HUES6 (cell line): ENCODE results near the gene GABRR3.
"Not testable (repeated sequence)": the region's sequence is repeated elsewhere in the genome, so short reads cannot be mapped to it uniquely, and the experiment has no call there.

Experiments used
- H3K27ac ChIP-seq: 2 replicates; pipeline ENCODE4 v1.7.0; 2013; ENCODE audit warnings: low read depth, mild to moderate bottlenecking, low read length, inconsistent platforms
- H3K27me3 ChIP-seq: 2 replicates; pipeline ENCODE4 v1.6.1; 2013; ENCODE audit warnings: low read length; ENCODE audit not compliant: control insufficient read depth, insufficient read depth
- H3K36me3 ChIP-seq: 2 replicates; pipeline ENCODE4 v1.6.1; 2013; ENCODE audit warnings: low read length; ENCODE audit not compliant: control insufficient read depth, insufficient read depth
- H3K4me1 ChIP-seq: 2 replicates; pipeline ENCODE4 v1.6.1; 2013; ENCODE audit warnings: low read length; ENCODE audit not compliant: control insufficient read depth, insufficient read depth
- H3K4me3 ChIP-seq: 2 replicates; pipeline ENCODE4 v1.5.1; 2013; ENCODE audit warnings: low read depth, low read length
- H3K9ac ChIP-seq: one replicate; pipeline ENCODE4 v1.6.1; 2013; ENCODE audit warnings: mild to moderate bottlenecking, low read length
- H3K9me3 ChIP-seq: 2 replicates; pipeline ENCODE4 v1.6.1; 2013; ENCODE audit warnings: low read depth, low read length; ENCODE audit not compliant: control insufficient read depth, insufficient read depth

The GABRR3 gene

DNA sequence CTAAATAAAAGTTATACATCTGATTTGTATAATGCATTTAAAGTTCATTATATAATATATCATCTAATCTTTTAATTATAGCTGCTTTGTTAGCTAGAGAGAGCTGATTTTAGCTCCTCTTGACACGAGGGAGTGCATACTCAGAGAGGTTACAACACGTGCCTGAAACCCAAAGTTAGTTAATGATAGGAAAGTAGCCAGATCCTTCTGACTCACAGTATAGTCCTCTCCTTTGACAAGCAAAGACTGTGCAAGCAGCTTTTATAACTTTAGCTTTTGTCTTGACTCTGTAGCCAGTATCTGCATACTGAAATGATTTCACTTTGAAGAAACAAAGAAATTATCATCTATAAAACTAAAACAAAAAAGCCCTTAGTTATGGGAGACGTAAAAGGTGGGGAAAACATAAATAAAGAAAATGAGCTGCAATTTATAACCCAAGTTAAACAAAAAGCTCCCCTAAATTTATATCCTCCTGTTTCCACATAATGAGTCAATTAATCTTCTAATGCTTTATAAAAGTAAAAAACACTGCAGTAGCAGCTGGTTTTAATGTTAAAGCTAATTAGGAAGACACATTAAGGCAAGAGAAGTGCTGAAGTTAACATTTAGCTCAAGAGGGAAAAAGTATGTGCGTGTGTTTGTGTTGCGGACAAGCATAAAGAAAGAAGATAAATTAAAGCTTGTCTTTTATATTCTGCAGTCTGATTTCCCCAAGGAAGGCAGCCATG is 13.1 kb downstream of the GABRR3 start:
- H3K27me3 ChIP-seq = no peaks in the 10 kb centered on the region
- no peaks in the 10 kb centered on the region for H3K36me3 ChIP-seq
- H3K4me1 ChIP-seq = no peaks in the 10 kb centered on the region
- no peak overlapping the region for H3K9ac ChIP-seq
- H3K4me3 ChIP-seq = no peak overlapping the region
- no peaks in the 10 kb centered on the region for H3K9me3 ChIP-seq
- H3K27ac ChIP-seq = no peak overlapping the region

DNA sequence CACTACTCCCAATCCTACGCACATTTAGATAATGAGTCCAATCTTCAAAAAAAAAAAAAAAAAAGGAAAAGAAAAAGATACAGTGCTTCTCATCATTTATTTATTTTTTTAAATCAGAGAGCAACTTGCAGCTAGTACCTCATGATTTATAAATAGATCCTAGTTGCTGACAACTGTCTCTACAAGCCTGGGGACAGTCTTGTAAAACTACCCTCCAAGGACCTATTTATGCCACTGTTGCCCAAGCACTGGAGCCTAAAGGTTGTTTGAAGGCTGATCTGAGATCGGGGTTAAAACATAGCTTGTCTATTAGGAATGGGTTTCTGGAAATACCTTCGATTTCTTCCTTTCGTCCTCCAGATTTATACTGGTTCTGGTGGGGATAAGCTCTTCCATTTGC is 14.7 kb downstream of the GABRR3 start:
- Histone ChIP-seq H3K9me3 (no peaks in the 10 kb centered on the region), H3K27me3 (no peaks in the 10 kb centered on the region), H3K4me1 (no peaks in the 10 kb centered on the region), H3K36me3 (no peaks in the 10 kb centered on the region), H3K9ac (no peak overlapping the region), H3K4me3 (no peak overlapping the region), H3K27ac (no peak overlapping the region)

DNA sequence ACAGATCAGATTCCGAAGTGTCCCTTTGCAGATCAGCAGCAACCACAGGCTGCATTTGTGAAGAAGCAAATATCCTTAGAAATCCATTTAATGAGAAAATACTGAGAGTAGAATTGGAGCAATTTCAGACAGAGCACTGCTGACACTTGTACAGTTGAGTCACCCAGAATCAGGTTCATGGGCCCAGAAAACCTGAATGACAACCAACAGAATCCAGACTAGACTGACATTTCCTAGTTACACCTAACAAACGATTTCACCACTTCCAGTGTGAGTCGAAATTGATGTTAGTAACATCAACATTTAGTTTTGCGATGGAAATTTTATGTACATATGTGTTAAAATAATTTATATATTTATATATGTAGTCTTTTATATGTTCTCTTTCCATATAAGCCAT is 16.8 kb downstream of the GABRR3 start:
- Histone ChIP-seq H3K9ac (no peak overlapping the region), H3K4me1 (no peaks in the 10 kb centered on the region), H3K9me3 (no peaks in the 10 kb centered on the region), H3K27me3 (no peaks in the 10 kb centered on the region), H3K4me3 (no peak overlapping the region), H3K27ac (no peak overlapping the region), H3K36me3 (no peaks in the 10 kb centered on the region)

DNA sequence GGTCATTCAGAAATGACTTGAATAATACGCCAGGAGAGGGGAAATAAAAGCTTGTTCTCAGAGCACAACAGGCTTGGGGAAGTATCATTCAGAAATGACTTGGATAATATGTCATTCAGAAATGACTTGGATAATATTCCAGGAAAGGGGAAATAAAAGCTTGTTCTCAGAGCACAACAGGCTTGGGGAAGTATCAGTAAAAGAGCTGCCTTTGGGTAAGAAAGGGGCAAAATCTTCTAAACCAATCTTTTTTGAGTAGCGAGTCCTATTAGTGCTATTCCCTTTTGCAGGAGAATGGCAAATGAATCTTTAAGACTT is 20.9 kb downstream of the GABRR3 start:
- H3K9ac ChIP-seq = no peak overlapping the region
- H3K36me3 ChIP-seq = no peaks in the 10 kb centered on the region
- no peaks in the 10 kb centered on the region for H3K4me1 ChIP-seq
- H3K4me3 ChIP-seq = no peak overlapping the region
- H3K27ac ChIP-seq = no peak overlapping the region
- no peaks in the 10 kb centered on the region for H3K27me3 ChIP-seq
- no peaks in the 10 kb centered on the region for H3K9me3 ChIP-seq

DNA sequence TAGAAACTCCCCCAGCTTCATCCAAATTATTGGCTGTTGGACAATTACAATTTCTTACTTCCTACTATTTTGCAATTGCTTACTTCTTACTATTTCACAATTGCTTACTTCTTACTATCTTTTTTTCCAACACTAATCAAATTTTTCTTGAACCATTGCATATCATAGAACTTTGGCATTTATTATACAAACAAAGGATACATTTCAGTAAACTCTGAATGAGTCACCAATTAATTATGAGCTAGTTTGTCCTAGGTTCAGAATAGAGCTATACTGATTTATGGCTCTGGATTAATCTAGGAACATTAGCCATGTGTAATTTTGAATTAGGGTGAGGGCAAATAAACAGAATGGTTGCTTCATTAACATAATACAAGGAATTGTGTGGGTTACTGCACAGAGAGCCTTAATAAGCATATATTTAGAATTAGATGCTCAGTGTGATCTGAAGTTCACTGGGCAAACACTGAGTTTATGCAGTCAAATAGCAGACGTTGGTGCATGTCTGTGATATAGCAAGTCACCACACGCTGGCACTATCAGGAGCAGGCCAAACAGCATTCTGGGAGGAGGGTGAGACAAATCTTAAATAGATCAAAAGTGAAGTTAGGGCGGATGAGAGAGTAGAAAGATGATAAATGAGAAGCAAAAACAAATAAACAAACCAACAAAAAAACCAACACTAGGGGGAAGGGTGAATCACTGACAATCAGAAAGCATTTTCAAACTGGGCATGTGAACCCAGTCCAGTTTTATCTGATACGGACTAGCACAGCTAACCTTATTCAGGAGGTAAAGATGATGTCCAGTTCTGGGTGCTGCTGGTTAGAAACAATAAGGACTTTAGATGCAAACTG is 21.5 kb downstream of the GABRR3 start:
- Histone ChIP-seq H3K27me3 (no peaks in the 10 kb centered on the region), H3K4me3 (no peak overlapping the region), H3K36me3 (no peaks in the 10 kb centered on the region), H3K4me1 (no peaks in the 10 kb centered on the region), H3K27ac (no peak overlapping the region), H3K9me3 (no peaks in the 10 kb centered on the region), H3K9ac (no peak overlapping the region)

DNA sequence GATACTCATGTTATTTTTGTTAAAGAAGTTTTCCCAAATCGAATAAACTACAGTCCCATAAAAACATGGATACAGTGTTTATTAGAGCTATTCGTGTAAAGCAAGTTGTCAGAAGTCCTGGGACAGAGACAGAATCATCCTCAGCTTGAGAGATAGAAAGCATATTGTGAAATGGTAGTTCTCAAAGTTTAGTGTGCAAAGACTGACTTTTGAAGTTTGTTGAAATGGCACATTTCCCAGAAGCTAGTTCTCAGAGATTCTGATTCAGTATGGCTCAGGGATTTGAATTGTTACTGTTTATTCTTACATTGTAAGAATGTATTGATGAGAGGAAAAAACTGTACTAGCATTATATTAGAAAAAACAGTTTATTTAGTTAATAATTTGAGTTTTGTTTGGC is 22.1 kb downstream of the GABRR3 start:
- Histone ChIP-seq H3K9me3 (no peaks in the 10 kb centered on the region), H3K36me3 (no peaks in the 10 kb centered on the region), H3K27me3 (no peaks in the 10 kb centered on the region), H3K9ac (no peak overlapping the region), H3K27ac (no peak overlapping the region), H3K4me1 (no peaks in the 10 kb centered on the region), H3K4me3 (no peak overlapping the region)

DNA sequence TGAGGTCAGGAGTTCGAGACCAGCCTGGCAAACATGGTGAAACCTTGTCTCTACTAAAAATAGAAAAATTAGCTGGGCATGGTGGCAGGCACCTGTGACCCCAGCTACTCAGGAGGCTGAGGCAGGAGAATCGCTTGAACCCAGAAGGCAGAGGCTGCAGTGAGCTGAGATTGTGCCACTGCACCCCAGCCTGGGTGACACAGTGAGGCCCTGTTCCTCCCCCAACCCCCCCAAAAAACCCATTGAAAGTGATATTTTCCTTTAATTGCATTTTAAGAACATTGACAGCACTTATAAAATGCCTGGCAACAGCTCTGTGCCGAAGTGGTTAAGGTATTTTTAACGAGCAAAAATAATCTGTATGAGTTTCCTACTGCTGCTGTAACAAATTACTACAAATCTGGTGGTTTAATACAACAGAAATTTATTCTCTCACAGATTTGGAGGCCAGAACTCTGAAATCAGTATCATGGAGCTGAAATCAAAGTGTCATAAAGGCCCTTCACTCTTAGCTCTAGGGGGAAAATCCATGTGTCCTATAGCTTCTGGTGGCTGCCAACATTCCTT is 24.1 kb downstream of the GABRR3 start:
- not testable (repeated sequence) for H3K27ac ChIP-seq, H3K27me3 ChIP-seq, H3K36me3 ChIP-seq, H3K9ac ChIP-seq, H3K4me3 ChIP-seq, H3K4me1 ChIP-seq, H3K9me3 ChIP-seq

DNA sequence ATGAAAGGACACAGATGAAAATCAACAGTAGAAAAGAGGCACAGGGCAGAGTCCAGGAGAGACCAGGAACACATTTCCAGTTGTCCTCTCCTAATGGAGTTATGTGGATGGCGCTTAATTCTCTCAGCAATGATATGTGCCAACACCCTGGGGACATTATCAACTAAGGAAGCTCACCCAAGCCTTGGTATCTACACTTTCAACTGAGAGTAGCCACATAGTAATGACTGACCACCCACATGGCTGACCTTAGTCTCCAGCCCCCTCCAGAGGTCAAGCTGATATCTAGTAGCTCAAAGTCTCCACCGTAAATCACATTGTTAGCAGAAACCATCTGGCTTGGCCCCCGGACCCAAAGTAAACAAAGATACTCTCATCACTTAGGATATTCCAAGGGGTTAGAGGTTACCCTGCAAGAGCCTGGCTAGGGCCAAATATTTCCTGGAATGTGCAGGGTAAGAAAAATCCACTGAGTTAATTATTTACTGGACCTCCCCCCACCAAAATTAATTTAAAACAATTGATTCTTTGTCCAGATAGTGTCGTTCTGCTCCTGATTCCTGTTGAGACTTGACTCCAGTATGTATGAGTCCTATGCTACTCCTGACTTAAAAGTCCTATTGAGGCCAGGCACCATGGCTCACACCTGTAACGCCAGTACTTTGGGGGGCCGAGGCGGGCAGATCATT is 24.8 kb downstream of the GABRR3 start:
- no peaks in the 10 kb centered on the region for H3K36me3 ChIP-seq
- H3K27ac ChIP-seq = no peak overlapping the region
- no peak overlapping the region for H3K9ac ChIP-seq
- H3K9me3 ChIP-seq = no peaks in the 10 kb centered on the region
- H3K4me1 ChIP-seq = no peaks in the 10 kb centered on the region
- no peaks in the 10 kb centered on the region for H3K27me3 ChIP-seq
- no peak overlapping the region for H3K4me3 ChIP-seq

DNA sequence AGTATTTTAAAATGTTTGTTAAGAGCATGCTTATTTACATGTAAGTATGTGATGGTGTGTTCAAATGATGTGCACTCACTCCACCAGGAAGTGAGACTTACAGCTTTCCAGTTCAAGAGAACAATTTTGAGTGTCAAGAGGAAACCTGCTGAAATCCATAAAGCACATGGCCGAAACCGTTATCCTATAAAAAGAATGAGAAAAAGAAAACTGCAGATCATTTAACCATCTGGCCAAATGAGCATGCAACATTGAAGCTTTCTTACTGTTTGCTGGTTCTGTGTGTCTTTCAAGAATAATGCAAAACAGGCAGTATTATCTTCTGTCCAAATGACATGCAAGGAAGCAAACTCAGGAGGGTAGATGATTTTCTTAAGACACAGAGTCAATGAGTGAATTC is 26.3 kb downstream of the GABRR3 start:
- Histone ChIP-seq H3K4me3 (no peak overlapping the region), H3K27me3 (no peaks in the 10 kb centered on the region), H3K9me3 (no peaks in the 10 kb centered on the region), H3K36me3 (no peaks in the 10 kb centered on the region), H3K9ac (no peak overlapping the region), H3K27ac (no peak overlapping the region), H3K4me1 (no peaks in the 10 kb centered on the region)

DNA sequence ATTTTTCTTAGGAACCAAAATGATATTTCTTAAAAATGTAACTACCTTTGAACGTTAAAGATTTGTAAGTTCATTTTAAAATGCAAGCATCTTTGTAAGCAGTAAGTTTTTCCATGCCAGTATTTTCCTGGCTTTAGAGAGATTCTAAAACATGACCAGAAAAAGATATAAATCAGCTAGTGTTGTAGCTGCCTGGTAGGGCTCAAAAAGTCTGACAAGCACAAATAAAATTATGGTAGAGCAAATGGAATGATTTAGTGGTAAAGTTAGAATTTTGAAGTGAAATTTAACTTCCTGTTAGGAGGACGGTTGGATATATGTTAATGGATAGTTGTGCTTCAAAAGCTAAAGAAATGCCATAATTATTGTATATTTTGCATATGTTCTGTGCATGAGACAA is 29.7 kb downstream of the GABRR3 start:
- Histone ChIP-seq H3K4me3 (no peak overlapping the region), H3K27me3 (no peaks in the 10 kb centered on the region), H3K9me3 (no peaks in the 10 kb centered on the region), H3K9ac (no peak overlapping the region), H3K36me3 (no peaks in the 10 kb centered on the region), H3K4me1 (no peaks in the 10 kb centered on the region), H3K27ac (no peak overlapping the region)

DNA sequence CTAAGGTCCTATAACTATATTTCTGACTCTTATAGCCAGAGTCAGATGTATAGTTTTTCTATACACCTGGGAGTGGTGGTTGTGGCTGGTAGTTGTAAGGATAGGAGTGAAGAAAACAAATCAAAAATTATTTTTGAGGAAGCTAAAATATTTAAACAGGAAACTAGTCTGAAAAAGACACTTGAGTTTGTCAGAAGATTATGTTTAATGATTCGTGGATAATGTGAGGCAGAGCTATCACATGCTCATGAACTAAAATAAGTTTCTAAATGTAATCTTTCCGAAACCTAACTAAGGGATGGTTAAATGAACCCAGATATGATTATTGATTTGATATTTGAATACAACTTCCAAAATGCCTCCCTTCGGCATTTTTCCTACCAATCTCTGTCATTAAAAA is 30.4 kb downstream of the GABRR3 start:
- no peak overlapping the region for H3K27ac ChIP-seq
- no peaks in the 10 kb centered on the region for H3K27me3 ChIP-seq
- no peak overlapping the region for H3K4me3 ChIP-seq
- H3K4me1 ChIP-seq = no peaks in the 10 kb centered on the region
- H3K9ac ChIP-seq = no peak overlapping the region
- no peaks in the 10 kb centered on the region for H3K9me3 ChIP-seq
- H3K36me3 ChIP-seq = no peaks in the 10 kb centered on the region
